H1 (cell line): ENCODE results near the gene SEPTIN7. TPM values are rescaled to one million over a fixed set of nuclear protein-coding genes. Genes with fewer than 3 reads are reported as not detected.

Source experiments
- CTCF ChIA-PET: fragments of 300-600 bp; sonication (Branson Sonifier 250); formaldehyde crosslinking; loops from one replicate; lab custom pipeline; 2021; ENCODE audit not compliant: partially characterized antibody; lab: Charles Lee
- POLR2A ChIA-PET: fragments of 300-600 bp; sonication (Branson Sonifier 250); formaldehyde crosslinking; loops from one replicate; lab custom pipeline; 2021; ENCODE audit warnings: inconsistent platforms; ENCODE audit not compliant: partially characterized antibody; lab: Charles Lee
- DNase-seq, 2 experiments: peaks; one replicate each; pipeline versions ENCODE4 v3.0.0 to v3.0.0-alpha.2; 2010 to 2022; ENCODE audit warnings: low spot score in 2 of 2, low read depth in 1 of 2, mixed read lengths in 1 of 2
- FAIRE-seq: peaks from 2 replicates; lab custom pipeline; 2011; peaks lifted over from hg19 to GRCh38; lab: Jason Lieb, UNC
- H2AFZ ChIP-seq: 2 replicates; pipeline ENCODE4 v1.8.1; 2012; ENCODE audit warnings: low read length, inconsistent platforms
- H2AK5ac ChIP-seq: 2 replicates; pipeline ENCODE4 v1.6.1; 2013; ENCODE audit warnings: low read depth, low read length
- H2BK120ac ChIP-seq: replicated peaks from 2 replicates; pipeline ENCODE3; 2013; ENCODE audit warnings: low read depth, low read length, inconsistent platforms
- H2BK12ac ChIP-seq: 2 replicates; pipeline ENCODE4 v1.6.1; 2013; ENCODE audit warnings: low read depth, low read length
- H2BK15ac ChIP-seq: 2 replicates; pipeline ENCODE4 v1.6.1; 2013; ENCODE audit warnings: low read length
- H2BK20ac ChIP-seq: 2 replicates; pipeline ENCODE4 v1.6.1; 2013; ENCODE audit warnings: low read length
- H2BK5ac ChIP-seq: 2 replicates; pipeline ENCODE4 v1.6.1; 2013; ENCODE audit warnings: low read depth, low read length
- H3K14ac ChIP-seq: 2 replicates; pipeline ENCODE4 v1.6.1; 2013; ENCODE audit warnings: inconsistent platforms; ENCODE audit not compliant: insufficient read length
- H3K18ac ChIP-seq: 2 replicates; pipeline ENCODE4 v1.6.1; 2013; ENCODE audit warnings: low read length; ENCODE audit errors: extremely low read depth
- H3K23ac ChIP-seq: 2 replicates; pipeline ENCODE4 v1.6.1; 2013; ENCODE audit warnings: inconsistent platforms; ENCODE audit not compliant: insufficient read length
- H3K23me2 ChIP-seq: 2 replicates; pipeline ENCODE4 v1.6.1; 2013; ENCODE audit warnings: low read depth, low read length
- H3K27ac ChIP-seq: 2 replicates; pipeline ENCODE4 v1.6.1; 2011; ENCODE audit warnings: low read depth, low read length, inconsistent platforms
- H3K27me3 ChIP-seq, 4 experiments: replicated peaks in 1 of 4; 1 replicate in 1 of 4; 2 replicates in 3 of 4; pipeline versions ENCODE4 v1.6.1 to v1.8.1; 2011 to 2013; ENCODE audit warnings: low read length in 3 of 4, mild to moderate bottlenecking in 3 of 4, inconsistent platforms in 2 of 4, mixed read lengths in 2 of 4, moderate library complexity in 1 of 4; ENCODE audit not compliant: control insufficient read depth in 3 of 4, insufficient read depth in 3 of 4; ENCODE audit errors: extremely low read depth in 1 of 4
- H3K36me3 ChIP-seq, 4 experiments: 2 replicates each; pipeline versions ENCODE4 v1.6.1 to v1.8.1; 2011 to 2013; ENCODE audit warnings: mild to moderate bottlenecking in 4 of 4, low read length in 3 of 4, moderate library complexity in 2 of 4, control low read depth in 1 of 4, inconsistent platforms in 1 of 4; ENCODE audit not compliant: insufficient read depth in 4 of 4, control insufficient read depth in 2 of 4
- H3K4ac ChIP-seq: replicated peaks from 2 replicates; pipeline ENCODE3; 2013; ENCODE audit warnings: low read length, low read depth, mixed read lengths, inconsistent platforms; ENCODE audit not compliant: insufficient read length
- H3K4me1 ChIP-seq, 4 experiments: replicated peaks in 1 of 4; 1 replicate in 1 of 4; 2 replicates in 3 of 4; pipeline versions ENCODE4 v1.6.1 to v1.8.1; 2011 to 2013; ENCODE audit warnings: low read length in 3 of 4, inconsistent platforms in 2 of 4, mixed read lengths in 1 of 4; ENCODE audit not compliant: insufficient read depth in 4 of 4, control insufficient read depth in 3 of 4
- H3K4me2 ChIP-seq, 2 experiments: 2 replicates each; pipeline versions ENCODE4 v1.6.1 to v1.8.1; 2011 to 2013; ENCODE audit warnings: low read depth in 2 of 2, low read length in 2 of 2, control low read depth in 1 of 2, inconsistent platforms in 1 of 2, mild to moderate bottlenecking in 1 of 2; ENCODE audit not compliant: insufficient read depth in 1 of 2
- H3K4me3 ChIP-seq, 4 experiments: fragments of 200-600, 300-600 bp in 1 of 4; sonication (generic), shearing (Covaris generic), sonication (Bioruptor Twin) in 1 of 4; 2 replicates each; pipeline versions ENCODE4 v1.5.1 to v1.8.1; 2011 to 2016; ENCODE audit warnings: low read length in 4 of 4, low read depth in 3 of 4, control low read depth in 2 of 4, inconsistent platforms in 2 of 4, mild to moderate bottlenecking in 2 of 4, mixed read lengths in 1 of 4, moderate library complexity in 1 of 4; ENCODE audit not compliant: insufficient read depth in 2 of 4; ENCODE audit errors: extremely low read depth in 1 of 4
- H3K56ac ChIP-seq: replicated peaks from 2 replicates; pipeline ENCODE3; 2013; ENCODE audit warnings: low read depth, mild to moderate bottlenecking, mixed read lengths, low read length, inconsistent platforms; ENCODE audit not compliant: insufficient read length
- H3K79me1 ChIP-seq: 2 replicates; pipeline ENCODE4 v1.6.1; 2013; ENCODE audit warnings: low read depth, low read length, control low read depth
- H3K79me2 ChIP-seq, 2 experiments: 2 replicates each; pipeline versions ENCODE4 v1.6.1 to v1.8.1; 2012 to 2013; ENCODE audit warnings: low read length in 2 of 2, mild to moderate bottlenecking in 2 of 2, inconsistent platforms in 1 of 2; ENCODE audit not compliant: insufficient read depth in 2 of 2, control insufficient read depth in 1 of 2
- H3K9ac ChIP-seq, 4 experiments: replicated peaks in 1 of 4; 1 replicate in 1 of 4; 2 replicates in 3 of 4; pipeline versions ENCODE4 v1.6.1 to v1.8.1; 2011 to 2013; ENCODE audit warnings: low read depth in 3 of 4, low read length in 3 of 4, control low read depth in 2 of 4, mild to moderate bottlenecking in 2 of 4, moderate library complexity in 2 of 4, inconsistent platforms in 1 of 4; ENCODE audit errors: extremely low read depth in 1 of 4
- H3K9me3 ChIP-seq, 2 experiments: 2 replicates each; pipeline versions ENCODE4 v1.6.1 to v1.8.1; 2012 to 2013; ENCODE audit warnings: mild to moderate bottlenecking in 2 of 2, moderate library complexity in 2 of 2, control low read depth in 1 of 2, inconsistent platforms in 1 of 2, low read depth in 1 of 2, low read length in 1 of 2, mixed read lengths in 1 of 2; ENCODE audit not compliant: insufficient read depth in 2 of 2
- H4K20me1 ChIP-seq, 2 experiments: replicated peaks in 1 of 2; 2 replicates each; pipeline versions ENCODE3 to v1.8.1; 2011 to 2013; ENCODE audit warnings: inconsistent platforms in 2 of 2, low read length in 2 of 2, mild to moderate bottlenecking in 1 of 2; ENCODE audit not compliant: insufficient read depth in 2 of 2, control insufficient read depth in 1 of 2
- H4K5ac ChIP-seq: 2 replicates; pipeline ENCODE4 v1.6.1; 2013; ENCODE audit warnings: low read length, low read depth, mixed read lengths, inconsistent platforms; ENCODE audit not compliant: insufficient read length
- H4K8ac ChIP-seq: 2 replicates; pipeline ENCODE4 v1.8.0; 2013; ENCODE audit warnings: mild to moderate bottlenecking, moderate library complexity, low read length, inconsistent platforms; ENCODE audit not compliant: insufficient read depth; ENCODE audit errors: extremely low read depth
- H4K91ac ChIP-seq: replicated peaks from 2 replicates; pipeline ENCODE3; 2013; ENCODE audit warnings: low read length, mixed read lengths, inconsistent platforms; ENCODE audit not compliant: insufficient read length
- CEBPB ChIP-seq: IDR thresholded peaks from 2 replicates; pipeline ENCODE4 v1.6.1; 2012; ENCODE audit warnings: low read depth, low read length
- EP300 ChIP-seq, 2 experiments: IDR thresholded peaks; 1 replicate in 1 of 2; 2 replicates in 1 of 2; pipeline ENCODE4 v1.6.1; 2011 to 2012; ENCODE audit warnings: low read depth in 2 of 2, low read length in 2 of 2, mild to moderate bottlenecking in 2 of 2, borderline replicate concordance in 1 of 2, inconsistent platforms in 1 of 2, moderate library complexity in 1 of 2
- FOSL1 ChIP-seq: IDR thresholded peaks from 2 replicates; pipeline ENCODE4 v1.6.1; 2011; ENCODE audit warnings: mild to moderate bottlenecking, low read depth, low read length, moderate library complexity; ENCODE audit not compliant: insufficient read depth
- NANOG ChIP-seq: IDR thresholded peaks from 2 replicates; pipeline ENCODE4 v1.6.1; 2011; ENCODE audit warnings: low read length, low read depth, mild to moderate bottlenecking, inconsistent platforms; ENCODE audit not compliant: insufficient read depth, poor library complexity, severe bottlenecking
- NRF1 ChIP-seq: IDR thresholded peaks from 2 replicates; pipeline ENCODE4 v1.6.1; 2011; ENCODE audit warnings: mild to moderate bottlenecking, low read depth, low read length, improper control_type of control experiment
- PHF8 ChIP-seq: fragments of 200-600 bp; sonication (generic); conservative IDR thresholded peaks from 2 replicates; pipeline ENCODE4 v1.7.1; 2012; ENCODE audit warnings: low read depth, mild to moderate bottlenecking, inconsistent platforms, low read length, moderate library complexity
- RBBP5 ChIP-seq: IDR thresholded peaks from 2 replicates; pipeline ENCODE4 v1.7.1; 2012; ENCODE audit warnings: low read depth, mild to moderate bottlenecking, inconsistent platforms, low read length, moderate library complexity, borderline replicate concordance
- RNF2 ChIP-seq: fragments of 200-900, 300-1000 bp; sonication (generic); IDR thresholded peaks from 2 replicates; pipeline ENCODE4 v1.7.1; 2016; ENCODE audit warnings: borderline replicate concordance, low read depth, mild to moderate bottlenecking, antibody characterized with exemption, low read length; ENCODE audit not compliant: poor library complexity, severe bottlenecking; ENCODE audit errors: missing control alignments
- SIRT6 ChIP-seq: IDR thresholded peaks from one replicate; pipeline ENCODE4 v1.7.1; 2012; ENCODE audit warnings: low read length, inconsistent platforms
- SIX5 ChIP-seq: IDR thresholded peaks from 2 replicates; pipeline ENCODE4 v1.6.1; 2011; ENCODE audit warnings: mild to moderate bottlenecking, low read depth, low read length
- SP4 ChIP-seq: IDR thresholded peaks from 2 replicates; pipeline ENCODE4 v1.6.1; 2012; ENCODE audit warnings: low read length, inconsistent platforms
- TEAD4 ChIP-seq: IDR thresholded peaks from 2 replicates; pipeline ENCODE4 v1.6.1; 2012; ENCODE audit warnings: low read depth, low read length, inconsistent platforms, mixed read lengths
- YY1 ChIP-seq: IDR thresholded peaks from 2 replicates; pipeline ENCODE4 v1.6.1; 2011; ENCODE audit warnings: low read depth, mild to moderate bottlenecking, low read length
- ZNF274 ChIP-seq: IDR thresholded peaks from 2 replicates; pipeline ENCODE4 v1.7.0; 2012; ENCODE audit warnings: low read length, borderline replicate concordance; ENCODE audit errors: extremely low read depth
- WGBS, 2 experiments: shearing (Covaris generic) in 1 of 2; methylation state at CpG; one replicate each; pipeline versions ENCODE4 v1.1.6 to v1.1.7; 2013 to 2015; ENCODE audit warnings: low lambda C conversion rate in 2 of 2, mixed read lengths in 2 of 2, inconsistent platforms in 1 of 2, low coverage in 1 of 2, missing lambda C conversion rate in 1 of 2; ENCODE audit not compliant: insufficient replicate concordance in 2 of 2, insufficient coverage in 1 of 2, insufficient read length in 1 of 2; ENCODE audit errors: extremely low coverage in 1 of 2, missing lambda C conversion rate in 1 of 2; 5-methylcytosine and 5-hydroxymethylcytosine counted together
- polyA plus RNA-seq, 7 experiments: library from polyadenylated mRNA; depleted of rRNA in 3 of 7; stranded (reverse) in 5 of 7; unstranded in 2 of 7; fragments of >200 nt in 5 of 7; fragments of 200-250 nt in 2 of 7; gene quantifications; 1 replicate in 5 of 7; 2 replicates in 1 of 7; 4 replicates in 1 of 7; pipeline versions ENCODE4 v1.2.1 to v1.2.3, GENCODE V29; 2011 to 2013; ENCODE audit warnings: missing spikeins in 2 of 7, mixed read lengths in 2 of 7
- total RNA-seq: library from RNA; stranded (reverse); fragmentation: NEBNext Ultra II Directional; extraction: Animal tissue kit (Norgen Biotek cat#: 25700); gene quantifications from 2 replicates; pipeline ENCODE4 v1.2.1, GENCODE V29; 2021
- TF ChIP-seq, protein P1 (sequence below): IDR thresholded peaks from 2 replicates; pipeline ENCODE4 v1.6.1; 2012; ENCODE audit warnings: inconsistent platforms

The SEPTIN7 gene
- total and polyA plus RNA-seq, 2 of the 8 experiments (the other 6 are each of a cell fraction or from before 2014, with no cell fraction given): 85.3 to 183 TPM

GRCh38 chr7:35826751-35827150, 25.9 kb downstream of the SEPTIN7 start:
- no peak overlapping the region for H3K4ac ChIP-seq
- H3K27ac ChIP-seq: no peak overlapping the region
- H3K9me3 ChIP-seq: no peaks in the 10 kb centered on the region
- no peak overlapping the region for H2BK20ac ChIP-seq
- H3K23me2 ChIP-seq: no peaks in the 10 kb centered on the region
- no peaks in the 10 kb centered on the region; the same call in 1 of the 2 replicates for H3K79me1 ChIP-seq
- H3K56ac ChIP-seq: no peak overlapping the region
- CTCF ChIA-PET: no interaction called here
- no peak overlapping the region for H2AK5ac ChIP-seq
- no peak for FAIRE-seq
- peaks cover 4% of the 10 kb centered on the region in 2 experiments for H4K20me1 ChIP-seq
- no peak for DNase-seq
- no peak overlapping the region for H2BK15ac ChIP-seq
- H3K4me2 ChIP-seq: no peak overlapping the region
- H3K23ac ChIP-seq: no peak overlapping the region
- H3K18ac ChIP-seq: no peak overlapping the region
- no peak overlapping the region for H4K8ac ChIP-seq
- no peak overlapping the region for H4K5ac ChIP-seq
- peaks cover 0 to 96% of the 10 kb centered on the region in 2 experiments; a peak in 3 of 4 replicates for H3K79me2 ChIP-seq
- no peaks in the 10 kb centered on the region; a peak in 1 of 7 replicates for H3K4me1 ChIP-seq
- no peak overlapping the region for H2BK5ac ChIP-seq
- H3K9ac ChIP-seq: no peak overlapping the region
- no peaks in the 10 kb centered on the region for H3K27me3 ChIP-seq
- H4K91ac ChIP-seq: no peak overlapping the region
- no peak overlapping the region for H2BK12ac ChIP-seq
- H3K14ac ChIP-seq: no peak overlapping the region
- POLR2A ChIA-PET: no interaction called here
- WGBS, 2 experiments: 93% methylated on average over 4 of the region's 4 CpGs; no CpG with 5 or more reads in 1 of the 2 experiments
- no peak overlapping the region for H2AFZ ChIP-seq
- no peak overlapping the region for H3K4me3 ChIP-seq
- H3K36me3 ChIP-seq: no peaks in the 10 kb centered on the region
- no peak overlapping the region for H2BK120ac ChIP-seq
- TF ChIP-seq RBBP5: no peak
- no peak for TF ChIP-seq YY1
- TF ChIP-seq, protein P1, sequence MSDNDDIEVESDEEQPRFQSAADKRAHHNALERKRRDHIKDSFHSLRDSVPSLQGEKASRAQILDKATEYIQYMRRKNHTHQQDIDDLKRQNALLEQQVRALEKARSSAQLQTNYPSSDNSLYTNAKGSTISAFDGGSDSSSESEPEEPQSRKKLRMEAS: no peak
- no peak for TF ChIP-seq TEAD4
- TF ChIP-seq SIX5: no peak
- no peak for TF ChIP-seq NRF1
- no peak for TF ChIP-seq SP4
- TF ChIP-seq PHF8: no peak
- no peak for TF ChIP-seq NANOG
- no peak for TF ChIP-seq SIRT6
- no peak for TF ChIP-seq ZNF274
- no peak for TF ChIP-seq FOSL1
- no peak for TF ChIP-seq CEBPB
- no peak for TF ChIP-seq RNF2
- no peak for TF ChIP-seq EP300 (IDR thresholded peaks at IDR 0.05; ENCODE audit: borderline replicate concordance in 1 of 2, low read depth in 2 of 2, low read length in 2 of 2)
